NCI-H82 (cell line): ENCODE measurements around the gene LAMA3.

Experiments used
- DNase-seq: peaks from one replicate; lab custom pipeline; 2025; lab: John Stamatoyannopoulos, UW

The LAMA3 gene

GRCh38 chr18:23669804-23670405 lies 19.3 kb upstream of the LAMA3 start:
- no peak for DNase-seq

GRCh38 chr18:23671564-23671963 lies 17.7 kb upstream of the LAMA3 start:
- DNase-seq: peak; percentile 16

- DNase-seq: no peak
Measured at GRCh38 chr18:23673725-23674124, 15.5 kb upstream of the LAMA3 start.

GRCh38 chr18:23675236-23675635 lies 14.0 kb upstream of the LAMA3 start:
- no peak for DNase-seq

- DNase-seq: no peak
Measured at GRCh38 chr18:23675896-23676295, 13.4 kb upstream of the LAMA3 start.

GRCh38 chr18:23682045-23682444 lies 7.2 kb upstream of the LAMA3 start:
- no peak for DNase-seq

GRCh38 chr18:23682472-23682871 lies 6.8 kb upstream of the LAMA3 start:
- no peak for DNase-seq

- DNase-seq: no peak
Measured at GRCh38 chr18:23683155-23683554, 6.1 kb upstream of the LAMA3 start.

- no peak for DNase-seq
Measured at GRCh38 chr18:23683671-23684070, 5.6 kb upstream of the LAMA3 start.

GRCh38 chr18:23684515-23685197 lies 4.6 kb upstream of the LAMA3 start:
- no peak for DNase-seq

GRCh38 chr18:23688528-23688927 lies 725 bp upstream of the LAMA3 start:
- no peak for DNase-seq

GRCh38 chr18:23689616-23690504 lies 607 bp downstream of the LAMA3 start:
- DNase-seq: peak; percentile 29

GRCh38 chr18:23690505-23691068 lies 1.3 kb downstream of the LAMA3 start:
- peak; percentile 29 for DNase-seq

GRCh38 chr18:23693846-23694245 lies 4.6 kb downstream of the LAMA3 start:
- DNase-seq: no peak

- DNase-seq: no peak
Measured at GRCh38 chr18:23694637-23695430, 5.6 kb downstream of the LAMA3 start.

GRCh38 chr18:23701017-23701416 lies 11.8 kb downstream of the LAMA3 start:
- DNase-seq: no peak

GRCh38 chr18:23701544-23702064 lies 12.4 kb downstream of the LAMA3 start:
- peak; percentile 27 for DNase-seq

GRCh38 chr18:23702606-23703005 lies 13.4 kb downstream of the LAMA3 start:
- no peak for DNase-seq

- DNase-seq: peak; percentile 37
Measured at GRCh38 chr18:23703057-23703986, 14.1 kb downstream of the LAMA3 start.

GRCh38 chr18:23703987-23704384 lies 14.7 kb downstream of the LAMA3 start:
- no peak for DNase-seq
